Measurements from ENCODE around the gene AFAP1L2. TPM values are rescaled to one million over a fixed set of nuclear protein-coding genes. Genes with fewer than 3 reads are reported as not detected.

The AFAP1L2 gene
- polyA plus RNA-seq, 1 donor from 2014 or later, result 0.88 TPM

GRCh38 chr10:114281006-114281405 lies 123.3 kb downstream of the AFAP1L2 start:
- Histone ChIP-seq H2AFZ (ENCODE audit: low read depth, low read length) (no peak overlapping the region), H4K20me1 (ENCODE audit: insufficient read depth) (no peaks in the 10 kb centered on the region), H3K9me2 (ENCODE audit: insufficient read depth, low read length) (no peaks in the 10 kb centered on the region), H3K27me3 (ENCODE audit: insufficient read depth, low read depth, low read length) (no peaks in the 10 kb centered on the region), H3K36me3 (ENCODE audit: insufficient read depth, low read length) (no peaks in the 10 kb centered on the region), H3F3A (ENCODE audit: insufficient read depth, low read length, poor library complexity, severe bottlenecking) (no peaks in the 10 kb centered on the region), H3K79me2 (replicated peaks; ENCODE audit: insufficient read depth, low read length) (no peaks in the 10 kb centered on the region), H3K4me3 (ENCODE audit: low read length) (no peak overlapping the region), H3K9ac (ENCODE audit: low read length) (no peak overlapping the region), H3K27ac (ENCODE audit: low read length) (no peak overlapping the region), H3K9me3 (ENCODE audit: low read length) (no peaks in the 10 kb centered on the region), H3K4me2 (ENCODE audit: low read length) (no peak overlapping the region)
- TF ChIP-seq TAF1 (IDR thresholded peaks at IDR 0.05; ENCODE audit: low read depth), result no peak
- TF ChIP-seq RAD21 (conservative IDR thresholded peaks at IDR 0.05), result no peak
- no peak for TF ChIP-seq POLR2AphosphoS5 (IDR thresholded peaks at IDR 0.05)
- TF ChIP-seq EZH2 (IDR thresholded peaks at IDR 0.05; ENCODE audit: borderline replicate concordance, insufficient read depth, low read length, poor library complexity, severe bottlenecking), result no peak
- no peak for TF ChIP-seq SMC3 (conservative IDR thresholded peaks at IDR 0.05; ENCODE audit: poor library complexity)
- no peak for TF ChIP-seq EP300 (conservative IDR thresholded peaks at IDR 0.05; ENCODE audit: poor library complexity, severe bottlenecking)
- TF ChIP-seq CTCF (IDR thresholded peaks at IDR 0.05; ENCODE audit: poor library complexity, severe bottlenecking), result no peak
- TF ChIP-seq REST (IDR thresholded peaks at IDR 0.05; ENCODE audit: borderline replicate concordance), result no peak
- no peak for TF ChIP-seq MXI1 (conservative IDR thresholded peaks at IDR 0.05; ENCODE audit: poor library complexity, severe bottlenecking)

GRCh38 chr10:114279901-114280644 lies 124.2 kb downstream of the AFAP1L2 start:
- TF ChIP-seq EP300 (conservative IDR thresholded peaks at IDR 0.05; ENCODE audit: poor library complexity, severe bottlenecking) (no peak), EZH2 (IDR thresholded peaks at IDR 0.05; ENCODE audit: borderline replicate concordance, insufficient read depth, low read length, poor library complexity, severe bottlenecking) (no peak), MXI1 (conservative IDR thresholded peaks at IDR 0.05; ENCODE audit: poor library complexity, severe bottlenecking) (no peak), TAF1 (IDR thresholded peaks at IDR 0.05; ENCODE audit: low read depth) (no peak), POLR2AphosphoS5 (IDR thresholded peaks at IDR 0.05) (no peak), CTCF (IDR thresholded peaks at IDR 0.05; ENCODE audit: poor library complexity, severe bottlenecking) (no peak), RAD21 (conservative IDR thresholded peaks at IDR 0.05) (no peak), SMC3 (conservative IDR thresholded peaks at IDR 0.05; ENCODE audit: poor library complexity) (no peak), REST (IDR thresholded peaks at IDR 0.05; ENCODE audit: borderline replicate concordance) (no peak)
- H3K36me3 ChIP-seq (ENCODE audit: insufficient read depth, low read length), result no peaks in the 10 kb centered on the region
- no peaks in the 10 kb centered on the region for H3F3A ChIP-seq (ENCODE audit: insufficient read depth, low read length, poor library complexity, severe bottlenecking)
- H3K9me3 ChIP-seq (ENCODE audit: low read length), result no peaks in the 10 kb centered on the region
- no peaks in the 10 kb centered on the region for H4K20me1 ChIP-seq (ENCODE audit: insufficient read depth)
- H3K9me2 ChIP-seq (ENCODE audit: insufficient read depth, low read length), result no peaks in the 10 kb centered on the region
- H3K79me2 ChIP-seq (replicated peaks; ENCODE audit: insufficient read depth, low read length), result no peaks in the 10 kb centered on the region
- H3K4me2 ChIP-seq (ENCODE audit: low read length), result no peak overlapping the region
- no peak overlapping the region for H3K27ac ChIP-seq (ENCODE audit: low read length)
- no peak overlapping the region for H2AFZ ChIP-seq (ENCODE audit: low read depth, low read length)
- no peaks in the 10 kb centered on the region for H3K27me3 ChIP-seq (ENCODE audit: insufficient read depth, low read depth, low read length)
- H3K4me3 ChIP-seq (ENCODE audit: low read length), result no peak overlapping the region
- H3K9ac ChIP-seq (ENCODE audit: low read length), result no peak overlapping the region

All from neural cell (in vitro differentiated cells).